Suppressor macrophage treated with lipopolysaccharide for 4 hours (primary cell): Measurements from ENCODE around the gene ATF7.
"Not testable (repeated sequence)": the region's sequence is repeated elsewhere in the genome, so short reads cannot be mapped to it uniquely, and the experiment has no call there.

ENCODE experiments used
- DNase-seq: peaks from one replicate; pipeline ENCODE4 v3.0.0-alpha.2; 2020

The ATF7 gene

GRCh38 chr12:53593707-53594106 lies 32.5 kb downstream of the ATF7 start:
- DNase-seq: no peak

GRCh38 chr12:53593031-53593430 lies 33.2 kb downstream of the ATF7 start:
- DNase-seq: no peak

GRCh38 chr12:53592426-53592825 lies 33.8 kb downstream of the ATF7 start:
- DNase-seq: no peak

- DNase-seq: no peak
Measured at GRCh38 chr12:53591301-53592206, 34.6 kb downstream of the ATF7 start.

- DNase-seq: no peak
Measured at GRCh38 chr12:53590652-53591051, 35.5 kb downstream of the ATF7 start.

- DNase-seq: no peak
Measured at GRCh38 chr12:53589915-53590314, 36.3 kb downstream of the ATF7 start.

GRCh38 chr12:53589423-53589822 lies 36.8 kb downstream of the ATF7 start:
- DNase-seq: no peak

GRCh38 chr12:53588123-53588522 lies 38.1 kb downstream of the ATF7 start:
- DNase-seq: no peak

GRCh38 chr12:53586745-53587144 lies 39.4 kb downstream of the ATF7 start:
- DNase-seq: no peak

- DNase-seq: no peak
Measured at GRCh38 chr12:53585448-53586125, 40.6 kb downstream of the ATF7 start.

- peak; percentile 62 for DNase-seq
Measured at GRCh38 chr12:53579545-53579955, 46.6 kb downstream of the ATF7 start.

GRCh38 chr12:53578783-53579182 lies 47.4 kb downstream of the ATF7 start:
- DNase-seq: no peak

GRCh38 chr12:53577941-53578352 lies 48.2 kb downstream of the ATF7 start:
- no peak for DNase-seq

GRCh38 chr12:53575502-53576249 lies 50.5 kb downstream of the ATF7 start:
- DNase-seq: peak; percentile 88

- no peak for DNase-seq
Measured at GRCh38 chr12:53572134-53572758, 53.9 kb downstream of the ATF7 start.

- no peak for DNase-seq
Measured at GRCh38 chr12:53571295-53571694, 54.9 kb downstream of the ATF7 start.

- DNase-seq: no peak
Measured at GRCh38 chr12:53568809-53569557, 57.2 kb downstream of the ATF7 start.

- DNase-seq: no peak
Measured at GRCh38 chr12:53567961-53568808, 58.0 kb downstream of the ATF7 start.

- DNase-seq: not testable (repeated sequence)
Measured at GRCh38 chr12:53565376-53565775, 60.8 kb downstream of the ATF7 start.

- no peak for DNase-seq
Measured at GRCh38 chr12:53564941-53565340, 61.2 kb downstream of the ATF7 start.

- no peak for DNase-seq
Measured at GRCh38 chr12:53564278-53564677, 61.9 kb downstream of the ATF7 start.
